Central memory CD4-positive, alpha-beta T cell (primary cell): ENCODE data around the gene ATP9A.

Source experiments
- DNase-seq: peaks from one replicate; pipeline ENCODE4 v3.0.0; 2022

ATP9A gene

GRCh38 chr20:51625105-51625504 is 143.1 kb downstream of the ATP9A start:
- no peak for DNase-seq

- peak; percentile 33 for DNase-seq
These were observed 143.9 kb downstream of the ATP9A start for GRCh38 chr20:51624157-51624731.

GRCh38 chr20:51623255-51623654 is 144.9 kb downstream of the ATP9A start:
- no peak for DNase-seq

GRCh38 chr20:51622004-51622874 is 146.0 kb downstream of the ATP9A start:
- DNase-seq: no peak

- DNase-seq: no peak
These were observed 147.8 kb downstream of the ATP9A start for GRCh38 chr20:51620432-51620831.

DNA sequence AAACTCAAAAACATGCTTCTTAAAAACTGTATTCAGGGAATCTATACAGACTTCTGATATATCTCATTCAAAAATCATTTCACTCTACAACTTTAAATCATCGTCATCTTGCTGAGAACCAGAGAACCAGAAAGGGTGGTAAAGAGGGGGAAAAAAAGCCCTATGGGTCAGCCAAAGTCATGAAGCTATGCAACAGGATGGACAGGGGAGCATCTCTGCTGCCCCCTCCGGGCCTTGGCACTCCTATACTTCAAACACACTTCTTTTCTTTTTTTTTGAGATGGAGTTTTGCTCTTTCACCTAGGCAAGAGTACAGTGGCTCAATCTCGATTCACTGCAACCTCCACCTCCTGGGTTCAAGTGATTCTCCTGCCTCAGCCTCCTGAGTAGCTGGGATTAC is 152.1 kb downstream of the ATP9A start:
- no peak for DNase-seq

DNA sequence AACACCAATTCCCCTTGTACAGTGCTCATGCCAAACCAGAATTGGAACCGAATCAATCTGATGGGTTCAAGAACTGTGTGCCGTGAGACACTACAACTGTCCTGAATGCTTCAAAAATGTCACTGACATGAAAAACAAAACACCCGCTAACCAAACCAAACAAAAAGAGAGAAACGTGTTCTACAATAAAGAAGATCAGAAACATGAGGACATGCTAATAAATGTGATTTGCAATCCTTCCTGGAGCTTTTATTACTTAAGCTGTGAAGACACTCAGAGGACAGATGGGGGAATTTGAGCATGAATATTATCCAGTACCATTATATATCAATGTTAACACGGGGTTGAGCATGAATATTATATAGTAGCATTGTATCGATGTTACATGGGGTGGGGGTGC is 153.5 kb downstream of the ATP9A start:
- no peak for DNase-seq

DNA sequence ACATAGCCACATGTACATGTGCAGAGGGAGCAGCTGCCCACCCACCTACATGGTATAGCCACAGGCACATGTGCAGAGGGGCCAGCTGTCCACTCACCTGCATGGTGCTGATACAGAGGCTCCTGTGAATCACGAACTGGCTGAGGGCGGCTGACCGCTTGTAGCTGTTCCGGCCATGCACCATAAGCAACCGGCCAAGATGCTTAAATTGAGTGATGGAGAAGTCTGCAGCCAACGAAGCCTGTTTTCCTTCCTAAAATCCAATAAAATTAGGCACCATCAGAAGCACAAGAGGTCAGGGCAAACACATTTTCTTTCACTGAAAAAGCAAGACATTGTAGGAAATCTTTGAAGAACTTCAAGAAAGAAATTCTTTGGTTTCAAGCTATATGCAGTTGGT is 154.6 kb downstream of the ATP9A start:
- DNase-seq: no peak

DNA sequence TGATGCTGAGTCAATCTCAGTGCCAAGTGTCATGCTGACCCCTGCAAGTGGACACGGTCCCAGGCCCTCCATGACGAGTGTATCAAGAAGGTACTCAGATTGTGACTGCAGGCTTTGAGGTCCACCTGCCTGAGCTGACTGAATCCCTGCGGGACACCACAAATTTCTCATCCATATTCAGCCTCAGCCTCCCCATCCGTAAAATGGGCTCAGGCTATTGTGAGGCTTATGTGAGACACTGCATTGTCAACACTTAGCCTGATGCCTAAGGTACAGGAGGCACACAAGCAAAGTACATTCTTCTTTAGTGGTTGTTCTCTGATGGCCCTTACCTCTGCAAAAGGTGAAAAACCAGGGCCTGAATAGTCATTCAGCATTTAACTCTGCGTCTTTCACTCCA is 155.3 kb downstream of the ATP9A start:
- no peak for DNase-seq

GRCh38 chr20:51611625-51611890 is 156.6 kb downstream of the ATP9A start:
- no peak for DNase-seq

- no peak for DNase-seq
These were observed 157.2 kb downstream of the ATP9A start for GRCh38 chr20:51610761-51611624.

DNA sequence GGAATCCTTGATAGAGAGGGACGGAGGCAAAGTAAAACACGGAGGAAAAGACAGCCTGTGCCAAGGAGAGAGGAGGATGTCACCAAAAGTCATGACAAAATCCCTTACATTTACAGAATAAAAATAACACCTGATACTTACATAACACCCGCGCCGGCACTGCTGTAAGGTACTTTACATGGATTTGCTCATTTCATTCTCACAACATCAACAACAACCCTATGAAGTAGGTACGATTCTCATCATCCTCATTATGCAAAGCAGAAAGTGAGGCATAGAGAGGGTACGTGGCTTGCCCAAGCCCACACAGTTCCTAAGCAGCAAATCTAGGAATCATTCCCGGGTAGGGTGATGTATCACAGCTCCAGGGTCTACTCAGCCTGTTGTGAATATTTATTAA is 158.1 kb downstream of the ATP9A start:
- no peak for DNase-seq

- no peak for DNase-seq
These were observed 158.9 kb downstream of the ATP9A start for GRCh38 chr20:51609251-51609650.

GRCh38 chr20:51608061-51608460 is 160.1 kb downstream of the ATP9A start:
- DNase-seq: no peak

GRCh38 chr20:51607170-51607569 is 161.0 kb downstream of the ATP9A start:
- DNase-seq: no peak

- DNase-seq: no peak
These were observed 163.3 kb downstream of the ATP9A start for GRCh38 chr20:51604851-51605250.

DNA sequence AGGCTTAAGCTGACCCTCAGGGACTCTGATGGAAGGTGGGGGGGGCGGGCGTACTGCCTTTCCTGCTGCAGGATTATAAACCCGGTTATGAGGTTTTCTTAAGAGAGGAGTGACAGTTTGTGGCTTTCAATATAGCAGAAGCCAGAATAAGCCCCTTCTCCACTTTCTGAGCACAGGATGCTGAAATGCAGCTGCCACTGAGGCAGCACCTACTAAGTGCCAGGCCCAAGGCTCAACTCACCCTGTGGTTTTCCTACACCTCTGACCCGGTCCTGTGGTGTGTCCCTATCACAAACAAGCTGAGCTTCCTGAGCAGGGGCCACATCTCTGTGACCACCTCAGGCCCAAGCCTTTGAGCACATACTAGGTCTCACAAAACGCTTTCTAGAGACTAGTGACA is 166.1 kb downstream of the ATP9A start:
- DNase-seq: no peak

DNA sequence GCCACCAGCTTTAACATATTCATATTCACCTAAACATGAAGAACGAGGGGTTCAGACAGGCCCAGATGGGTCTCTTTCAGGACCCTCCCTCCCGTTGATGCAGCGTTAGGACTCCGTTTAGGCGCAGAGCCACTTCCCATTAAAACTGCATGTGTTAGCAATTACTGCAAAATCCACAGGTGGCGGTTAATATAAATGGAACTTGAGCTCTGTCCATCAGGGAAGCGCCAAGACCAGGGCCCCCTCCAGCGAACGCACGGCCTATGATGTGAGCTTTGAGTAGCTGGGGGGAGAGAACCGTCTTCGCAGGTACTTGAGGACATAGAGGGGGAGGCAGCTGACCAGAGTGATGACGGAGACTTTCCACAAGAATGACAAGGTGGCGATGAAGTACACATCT is 167.2 kb downstream of the ATP9A start:
- no peak for DNase-seq

DNA sequence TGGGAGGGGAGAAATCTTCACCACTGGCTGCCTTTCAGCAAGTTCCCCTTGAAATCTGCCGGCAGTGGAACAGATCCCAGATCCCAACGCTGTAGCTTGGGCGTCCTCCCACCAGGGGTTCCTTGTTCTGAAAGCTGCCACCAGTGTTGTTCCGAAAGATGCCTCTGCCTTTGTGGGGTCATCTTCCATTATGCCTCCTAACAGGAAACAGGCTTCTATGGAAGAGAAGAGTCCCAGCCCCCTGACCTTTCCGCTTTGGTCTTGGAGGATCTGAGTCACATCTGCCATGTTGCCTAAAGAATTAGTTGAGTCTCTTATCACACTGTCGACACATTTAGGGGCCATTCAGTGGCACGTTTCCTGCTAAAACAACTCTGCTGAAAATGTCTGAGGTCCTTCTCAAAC is 168.2 kb downstream of the ATP9A start:
- DNase-seq: no peak

GRCh38 chr20:51598556-51598955 is 169.6 kb downstream of the ATP9A start:
- no peak for DNase-seq

- no peak for DNase-seq
These were observed 170.6 kb downstream of the ATP9A start for GRCh38 chr20:51597389-51598231.

- DNase-seq: no peak
These were observed 171.4 kb downstream of the ATP9A start for GRCh38 chr20:51596668-51597388.
